ENCODE results near the gene EPS8L2.

Gene EPS8L2

DNA sequence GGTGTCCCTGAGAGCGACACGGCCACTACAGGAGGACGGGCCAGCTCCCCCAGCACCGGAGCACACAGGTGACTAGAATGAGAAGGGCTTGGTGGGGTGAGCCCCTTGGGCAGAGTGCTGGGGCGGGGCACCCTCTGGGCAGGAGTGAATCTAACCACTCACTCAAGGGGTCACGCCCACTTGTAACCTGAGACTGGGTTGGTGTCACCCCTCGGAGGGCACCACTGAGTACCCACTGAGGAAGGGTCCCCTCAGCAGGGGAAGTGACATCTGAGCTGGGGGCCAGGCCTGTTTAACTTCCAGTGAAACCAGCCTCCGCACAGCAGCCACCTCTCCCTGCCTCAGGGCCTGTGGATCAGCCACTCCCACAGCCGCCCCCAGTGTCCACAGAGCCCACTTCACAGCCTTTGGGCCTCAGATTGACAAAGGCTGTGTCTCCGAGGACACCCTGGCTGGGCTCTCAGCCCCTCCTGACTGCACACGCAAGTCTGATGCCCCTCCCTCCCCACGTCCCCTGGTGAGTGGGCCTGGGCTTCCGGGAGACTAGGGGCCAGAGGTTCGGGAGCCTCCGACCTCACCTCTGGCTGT, 65.7 kb downstream of the EPS8L2 start:
- in situ Hi-C loops (cut with HindIII; ENCODE audit: low sequenced_read_pairs), result loop anchor here (25.0 kb wide), 1 partner anchor 109 kb away; no protein-coding TSS in a partner anchor

GRCh38 chr11:772429-773390, 66.7 kb downstream of the EPS8L2 start:
- in situ Hi-C loops (cut with HindIII; ENCODE audit: low sequenced_read_pairs), result loop anchor here (25.0 kb wide), 1 partner anchor 110 kb away; no protein-coding TSS in a partner anchor

DNA sequence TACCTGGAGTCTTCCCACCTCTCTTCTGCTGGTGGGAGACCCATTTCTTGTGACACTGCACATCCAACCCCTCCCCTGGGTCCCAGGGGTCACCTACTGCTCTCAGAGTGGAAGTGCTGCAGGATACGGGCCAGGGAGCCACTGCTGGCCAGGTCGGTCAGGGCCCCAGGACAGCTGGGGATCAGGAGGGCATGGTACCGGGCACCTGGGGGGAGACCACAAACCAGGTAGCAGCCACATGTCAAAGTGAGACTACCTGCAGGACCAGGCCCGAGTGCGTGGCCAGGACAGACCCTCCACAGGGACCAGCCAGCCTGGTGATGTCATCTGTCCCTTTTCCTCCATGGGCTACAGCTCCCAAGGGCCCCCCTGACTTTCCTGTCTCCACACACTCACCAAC, 67.4 kb downstream of the EPS8L2 start:
- in situ Hi-C loops (cut with HindIII; ENCODE audit: low sequenced_read_pairs), result loop anchor here (25.0 kb wide), 1 partner anchor 111 kb away; no protein-coding TSS in a partner anchor

- in situ Hi-C loops (cut with HindIII; ENCODE audit: low sequenced_read_pairs), result loop anchor here (25.0 kb wide), 1 partner anchor 112 kb away; no protein-coding TSS in a partner anchor
These were observed 67.8 kb downstream of the EPS8L2 start for GRCh38 chr11:773830-774229.

DNA sequence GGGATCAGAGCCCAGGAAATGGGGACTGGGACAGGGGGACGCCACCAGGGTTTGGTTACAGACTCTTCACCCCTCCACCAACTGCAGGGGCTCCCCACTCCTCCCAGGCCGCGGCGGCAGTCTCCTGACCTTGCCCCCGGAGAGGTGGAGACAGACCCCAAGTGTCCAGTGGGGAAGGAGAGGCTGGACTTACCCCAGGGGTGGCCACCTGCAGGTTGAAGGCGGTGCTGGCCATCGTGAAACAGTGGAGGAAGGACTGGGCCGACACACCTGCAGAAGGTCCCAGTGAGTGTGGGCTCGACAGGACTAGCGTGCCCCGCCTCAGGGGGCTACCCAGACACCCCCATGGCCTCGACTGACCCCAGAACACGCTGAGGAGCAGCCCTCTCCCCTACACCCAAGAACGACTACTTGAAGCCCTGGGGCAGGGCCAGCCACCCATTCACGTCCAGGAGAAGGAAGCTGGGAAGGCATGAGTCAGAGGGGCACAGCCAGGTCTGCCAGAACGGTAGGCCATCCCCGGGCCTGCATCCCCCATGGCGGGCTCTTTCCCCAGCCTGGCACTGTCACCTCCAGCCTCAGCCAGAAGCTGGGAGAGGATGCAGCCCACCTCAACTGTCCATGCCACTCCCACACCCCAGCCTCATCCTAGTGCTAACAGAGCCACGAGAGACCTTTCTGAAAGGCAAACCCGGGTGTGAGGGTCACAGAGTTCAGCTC, 69.0 kb downstream of the EPS8L2 start:
- in situ Hi-C loops (cut with HindIII; ENCODE audit: low sequenced_read_pairs), result loop anchor here (25.0 kb wide), 1 partner anchor 113 kb away; no protein-coding TSS in a partner anchor

- in situ Hi-C loops (cut with HindIII; ENCODE audit: low sequenced_read_pairs), result no loop called here
These were observed 70.2 kb downstream of the EPS8L2 start for GRCh38 chr11:776263-776560.

DNA sequence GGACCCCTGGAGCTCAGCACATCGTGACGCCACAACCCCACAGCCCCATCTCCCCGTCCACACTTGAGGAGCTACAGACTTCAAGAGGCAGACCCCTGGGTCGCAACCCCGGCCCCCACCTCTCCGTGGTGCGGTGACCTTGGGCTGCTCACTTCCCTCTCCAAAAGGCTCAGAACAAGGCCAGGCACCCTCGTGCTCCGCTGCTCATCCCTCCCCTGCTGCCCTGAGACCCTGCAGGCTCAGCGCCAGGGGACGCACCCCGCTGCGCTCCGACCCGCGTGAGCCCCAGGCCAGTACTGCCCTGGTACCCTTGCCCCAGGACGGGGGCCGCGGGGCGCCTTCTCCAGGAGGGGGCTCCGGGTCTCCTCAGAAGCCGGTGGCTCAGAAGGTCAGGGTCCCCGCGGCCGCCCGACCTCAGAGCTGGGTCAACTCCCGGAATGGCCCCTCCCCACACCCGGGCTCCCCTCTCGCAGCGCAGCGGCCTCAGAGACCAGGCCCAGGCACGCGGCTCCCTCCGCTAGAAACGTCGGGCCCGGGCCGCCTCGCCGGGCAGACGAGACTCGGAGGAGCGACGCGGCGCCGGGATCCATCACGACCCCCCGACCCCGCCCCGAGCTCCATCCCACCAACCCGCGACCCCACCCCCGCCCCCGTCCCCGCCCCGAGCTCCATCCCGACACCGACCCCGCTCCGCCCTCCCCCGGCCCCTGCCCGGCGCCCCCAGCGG, 70.7 kb downstream of the EPS8L2 start:
- in situ Hi-C loops (cut with HindIII; ENCODE audit: low sequenced_read_pairs), result no loop called here

Measured in endothelial cell of hepatic sinusoid (primary cell).